Memory B cell (primary cell): ENCODE measurements around the gene DENND5A.
"Not testable (repeated sequence)": the region's sequence is repeated elsewhere in the genome, so short reads cannot be mapped to it uniquely, and the experiment has no call there.

Source experiments
- ATAC-seq: fragments of 150-1000 bp; cut with Tn5 transposase; 2 replicates; pipeline ENCODE4 v1.10.0; 2021; ENCODE audit warnings: low read depth, mild to moderate bottlenecking, moderate library complexity
- DNase-seq, 2 donors: peaks; one replicate each; pipeline ENCODE4 v3.0.0; 2022; ENCODE audit warnings: low spot score in 2 of 2
- H3K27ac Mint-ChIP-seq: one replicate; pipeline ENCODE4 v1.8.0; 2022; ENCODE audit warnings: mild to moderate bottlenecking, moderate library complexity, mixed read lengths
- H3K27me3 Mint-ChIP-seq: one replicate; pipeline ENCODE4 v1.8.0; 2022; ENCODE audit warnings: mixed read lengths
- H3K36me3 Mint-ChIP-seq: one replicate; pipeline ENCODE4 v1.8.0; 2022; ENCODE audit warnings: mild to moderate bottlenecking, mixed read lengths
- H3K4me1 Mint-ChIP-seq: one replicate; pipeline ENCODE4 v1.8.0; 2022; ENCODE audit warnings: mixed read lengths
- H3K4me3 Mint-ChIP-seq: one replicate; pipeline ENCODE4 v1.8.0; 2022; ENCODE audit warnings: mild to moderate bottlenecking, moderate library complexity, mixed read lengths
- H3K9me3 Mint-ChIP-seq: one replicate; pipeline ENCODE4 v1.8.0; 2022; ENCODE audit warnings: mixed read lengths

DENND5A gene

GRCh38 chr11:9253086-9253485, 12.1 kb downstream of the DENND5A start:
- Mint-ChIP-seq H3K27ac (no peak overlapping the region), H3K9me3 (no peaks in the 10 kb centered on the region), H3K27me3 (no peaks in the 10 kb centered on the region), H3K36me3 (peaks cover 2% of the 10 kb centered on the region), H3K4me3 (no peak overlapping the region), H3K4me1 (peaks cover 10% of the 10 kb centered on the region)
- DNase-seq (no peak), ATAC-seq (no peak)

- Mint-ChIP-seq H3K9me3 (no peaks in the 10 kb centered on the region), H3K36me3 (no peaks in the 10 kb centered on the region), H3K27me3 (no peaks in the 10 kb centered on the region), H3K4me3 (no peak overlapping the region), H3K4me1 (peaks cover 14% of the 10 kb centered on the region), H3K27ac (no peak overlapping the region)
- DNase-seq (no peak), ATAC-seq (no peak)
These were observed 13.8 kb downstream of the DENND5A start for GRCh38 chr11:9251311-9251710.

- H3K9me3 Mint-ChIP-seq = no peaks in the 10 kb centered on the region
- peak overlapping the region; percentile 69 for H3K27ac Mint-ChIP-seq
- ATAC-seq (peak; percentile 50), DNase-seq (no peak)
- peaks cover 15% of the 10 kb centered on the region for H3K4me1 Mint-ChIP-seq
- H3K27me3 Mint-ChIP-seq = no peaks in the 10 kb centered on the region
- H3K4me3 Mint-ChIP-seq = peak overlapping the region; percentile 14
- H3K36me3 Mint-ChIP-seq = no peaks in the 10 kb centered on the region
These were observed 15.0 kb downstream of the DENND5A start for GRCh38 chr11:9250139-9250582.

- H3K36me3 Mint-ChIP-seq = no peaks in the 10 kb centered on the region
- H3K4me3 Mint-ChIP-seq = no peak overlapping the region
- H3K9me3 Mint-ChIP-seq = no peaks in the 10 kb centered on the region
- H3K27ac Mint-ChIP-seq = no peak overlapping the region
- H3K4me1 Mint-ChIP-seq = peaks cover 15% of the 10 kb centered on the region
- ATAC-seq (no peak), DNase-seq (no peak)
- H3K27me3 Mint-ChIP-seq = no peaks in the 10 kb centered on the region
These were observed 15.9 kb downstream of the DENND5A start for GRCh38 chr11:9249252-9249651.

- no peaks in the 10 kb centered on the region for H3K27me3 Mint-ChIP-seq
- no peak overlapping the region for H3K4me3 Mint-ChIP-seq
- H3K27ac Mint-ChIP-seq = no peak overlapping the region
- DNase-seq = no peak
- no peak for ATAC-seq
- peaks cover 15% of the 10 kb centered on the region for H3K4me1 Mint-ChIP-seq
- H3K9me3 Mint-ChIP-seq = no peaks in the 10 kb centered on the region
- H3K36me3 Mint-ChIP-seq = peaks cover 2% of the 10 kb centered on the region
These were observed 17.3 kb downstream of the DENND5A start for GRCh38 chr11:9247863-9248262.

GRCh38 chr11:9236242-9236641, 28.9 kb downstream of the DENND5A start:
- not testable (repeated sequence) for H3K9me3 Mint-ChIP-seq, H3K4me1 Mint-ChIP-seq, H3K4me3 Mint-ChIP-seq, DNase-seq, H3K27ac Mint-ChIP-seq, ATAC-seq, H3K36me3 Mint-ChIP-seq, H3K27me3 Mint-ChIP-seq

DNA sequence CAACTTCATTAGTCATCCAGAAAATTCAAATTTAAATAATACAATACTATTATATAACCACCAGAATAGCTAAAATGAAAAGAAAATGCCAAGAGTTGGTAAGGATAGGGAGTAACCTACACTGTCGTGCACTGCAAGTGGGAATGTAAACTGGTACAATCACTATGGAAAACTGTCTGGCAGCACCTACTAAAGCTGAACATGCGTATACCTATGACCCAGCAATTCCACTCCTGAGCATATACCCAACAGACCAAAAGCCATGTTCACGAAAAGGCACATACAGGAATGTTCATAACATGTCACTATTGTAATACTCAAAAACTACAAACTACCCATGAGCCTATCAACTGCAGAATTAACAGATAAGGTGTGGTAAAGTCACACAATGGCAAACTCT, 32.7 kb downstream of the DENND5A start:
- H3K27me3 Mint-ChIP-seq = no peaks in the 10 kb centered on the region

GRCh38 chr11:9231848-9232177, 33.3 kb downstream of the DENND5A start:
- ATAC-seq (peak; percentile 96), DNase-seq (peak in 1 of 2 donors; percentile 10)
- H3K36me3 Mint-ChIP-seq = peaks cover 3% of the 10 kb centered on the region
- no peaks in the 10 kb centered on the region for H3K27me3 Mint-ChIP-seq
- peak overlapping the region; percentile 46 for H3K27ac Mint-ChIP-seq
- H3K4me1 Mint-ChIP-seq = peaks cover 6% of the 10 kb centered on the region
- peak overlapping the region; percentile 58 for H3K4me3 Mint-ChIP-seq
- no peaks in the 10 kb centered on the region for H3K9me3 Mint-ChIP-seq

More for the DNA sequence above, 32.7 kb downstream of the DENND5A start:
- DNase-seq (no peak), ATAC-seq (no peak)
- no peak overlapping the region for H3K4me3 Mint-ChIP-seq
- H3K4me1 Mint-ChIP-seq = peaks cover 6% of the 10 kb centered on the region
- peaks cover 3% of the 10 kb centered on the region for H3K36me3 Mint-ChIP-seq
- no peaks in the 10 kb centered on the region for H3K9me3 Mint-ChIP-seq
- H3K27ac Mint-ChIP-seq = no peak overlapping the region

DNA sequence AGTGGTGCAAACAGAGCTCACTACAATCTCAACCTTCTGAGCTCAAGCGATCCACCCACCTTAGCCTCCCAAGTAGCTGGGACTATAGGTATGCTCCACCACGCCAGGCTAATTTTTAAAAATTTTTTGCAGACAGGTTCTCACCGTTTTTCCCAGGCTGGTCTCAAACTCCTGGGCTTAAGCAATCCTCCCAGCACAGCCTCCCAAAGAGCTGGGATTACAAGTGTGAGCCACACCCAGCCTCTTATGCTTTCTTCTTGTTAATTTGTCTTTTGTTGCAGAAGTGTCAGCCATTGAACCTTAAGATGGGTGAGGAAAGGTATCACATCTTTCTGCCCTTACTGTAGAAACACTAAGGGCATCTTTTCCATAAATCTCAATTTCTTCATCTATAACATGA, 34.9 kb downstream of the DENND5A start:
- no peak overlapping the region for H3K27ac Mint-ChIP-seq
- H3K9me3 Mint-ChIP-seq = no peaks in the 10 kb centered on the region
- no peak overlapping the region for H3K4me3 Mint-ChIP-seq
- DNase-seq (no peak), ATAC-seq (no peak)
- H3K36me3 Mint-ChIP-seq = peaks cover 3% of the 10 kb centered on the region
- H3K27me3 Mint-ChIP-seq = no peaks in the 10 kb centered on the region
- peaks cover 14% of the 10 kb centered on the region for H3K4me1 Mint-ChIP-seq

DNA sequence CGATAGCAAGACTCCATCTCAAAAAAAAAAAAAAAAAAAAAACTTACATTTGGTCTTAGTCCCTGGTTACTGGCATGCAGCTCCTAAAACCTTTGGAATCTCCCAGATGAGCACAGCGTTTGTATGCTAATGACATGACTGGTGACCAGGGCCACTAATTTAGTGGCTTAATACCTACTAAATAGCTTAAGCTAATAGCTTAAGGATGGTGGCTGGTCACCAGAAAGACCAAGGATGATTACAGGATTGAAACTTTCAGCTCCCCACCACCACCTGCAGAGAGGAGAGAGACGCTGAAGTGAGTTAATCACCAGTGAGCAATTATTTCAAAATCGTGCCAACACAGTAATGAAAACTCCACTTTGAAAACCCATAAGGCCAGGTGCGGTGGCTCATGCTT, 37.1 kb downstream of the DENND5A start:
- Mint-ChIP-seq H3K4me1 (peaks cover 17% of the 10 kb centered on the region), H3K36me3 (peaks cover 3% of the 10 kb centered on the region), H3K27ac (no peak overlapping the region), H3K4me3 (no peak overlapping the region), H3K27me3 (no peaks in the 10 kb centered on the region), H3K9me3 (no peaks in the 10 kb centered on the region)
- ATAC-seq (no peak), DNase-seq (no peak)

DNA sequence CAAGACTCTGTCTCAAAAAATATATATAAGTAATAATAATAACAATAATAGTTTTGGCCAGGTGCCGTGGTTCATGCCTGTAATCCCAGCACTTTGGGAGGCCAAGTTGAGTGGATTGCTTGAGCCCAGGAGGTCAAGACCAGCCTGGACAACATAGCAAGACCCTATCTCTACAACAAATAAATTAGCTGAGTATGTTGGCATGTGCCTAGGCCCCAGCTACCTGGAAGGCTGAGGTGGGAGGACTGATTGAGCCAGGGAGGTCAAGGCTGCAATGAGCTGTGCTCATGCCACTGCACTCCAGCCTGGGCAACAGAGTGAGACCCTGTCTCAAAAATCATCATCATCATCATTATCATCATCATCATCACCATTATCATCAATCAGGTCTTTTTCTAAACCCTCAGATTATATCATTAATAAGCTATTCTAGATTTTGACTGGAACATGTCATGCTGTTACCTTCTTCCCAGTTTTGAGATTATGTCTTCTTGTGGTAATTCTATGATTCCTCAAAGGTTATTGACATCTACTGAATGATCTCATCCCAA, 39.3 kb downstream of the DENND5A start:
- ATAC-seq (no peak), DNase-seq (no peak)
- H3K9me3 Mint-ChIP-seq = no peaks in the 10 kb centered on the region
- H3K4me1 Mint-ChIP-seq = peaks cover 13% of the 10 kb centered on the region
- H3K27ac Mint-ChIP-seq = no peak overlapping the region
- no peak overlapping the region for H3K4me3 Mint-ChIP-seq
- H3K27me3 Mint-ChIP-seq = no peaks in the 10 kb centered on the region
- H3K36me3 Mint-ChIP-seq = peaks cover 3% of the 10 kb centered on the region

GRCh38 chr11:9222654-9223053, 42.5 kb downstream of the DENND5A start:
- DNase-seq (no peak), ATAC-seq (no peak)
- Mint-ChIP-seq H3K4me3 (no peak overlapping the region), H3K27ac (no peak overlapping the region), H3K27me3 (no peaks in the 10 kb centered on the region), H3K9me3 (no peaks in the 10 kb centered on the region), H3K36me3 (no peaks in the 10 kb centered on the region), H3K4me1 (peaks cover 10% of the 10 kb centered on the region)

DNA sequence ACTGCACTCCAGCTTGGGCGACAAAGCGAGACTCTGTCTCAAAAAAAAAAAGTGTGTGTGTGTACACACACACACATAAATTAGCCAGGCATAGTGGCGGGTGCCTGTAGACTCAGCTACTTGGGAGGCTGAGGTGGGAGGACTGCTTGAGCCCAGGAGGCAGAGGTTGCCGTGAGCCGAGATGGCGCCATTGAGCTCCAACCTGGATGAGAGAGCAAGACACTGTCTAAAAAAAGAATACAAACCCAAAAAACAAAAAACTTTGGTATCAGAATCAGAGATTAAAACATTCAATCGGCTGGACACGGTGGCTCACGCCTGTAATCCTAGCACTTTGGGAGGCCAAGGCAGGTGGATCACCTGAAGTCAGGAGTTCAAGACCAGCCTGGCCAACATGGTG, 44.3 kb downstream of the DENND5A start:
- not testable (repeated sequence) for H3K4me3 Mint-ChIP-seq, H3K27me3 Mint-ChIP-seq, H3K27ac Mint-ChIP-seq

DNA sequence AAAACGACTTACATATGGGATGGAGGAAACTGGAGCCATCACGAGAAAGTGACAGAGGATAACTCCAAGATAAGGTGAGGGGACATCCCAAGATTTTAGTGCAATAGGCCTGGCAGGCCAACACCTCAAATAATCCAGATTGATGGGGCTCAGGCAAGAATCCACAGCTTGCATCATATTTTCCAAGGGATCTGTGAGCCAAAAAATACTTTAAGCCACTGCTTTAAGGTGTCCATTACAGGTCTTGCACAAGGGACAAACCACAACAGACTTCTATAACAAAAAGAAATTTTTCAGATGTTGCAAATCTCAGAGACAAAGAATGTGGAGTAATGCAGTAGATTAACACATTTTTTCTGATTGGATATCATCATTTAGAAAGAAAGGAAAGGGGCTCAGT, 45.6 kb downstream of the DENND5A start:
- H3K27ac Mint-ChIP-seq = no peak overlapping the region
- DNase-seq = no peak

More for the DNA sequence above, 44.3 kb downstream of the DENND5A start:
- not testable (repeated sequence) for DNase-seq, H3K36me3 Mint-ChIP-seq, ATAC-seq, H3K4me1 Mint-ChIP-seq, H3K9me3 Mint-ChIP-seq

DNA sequence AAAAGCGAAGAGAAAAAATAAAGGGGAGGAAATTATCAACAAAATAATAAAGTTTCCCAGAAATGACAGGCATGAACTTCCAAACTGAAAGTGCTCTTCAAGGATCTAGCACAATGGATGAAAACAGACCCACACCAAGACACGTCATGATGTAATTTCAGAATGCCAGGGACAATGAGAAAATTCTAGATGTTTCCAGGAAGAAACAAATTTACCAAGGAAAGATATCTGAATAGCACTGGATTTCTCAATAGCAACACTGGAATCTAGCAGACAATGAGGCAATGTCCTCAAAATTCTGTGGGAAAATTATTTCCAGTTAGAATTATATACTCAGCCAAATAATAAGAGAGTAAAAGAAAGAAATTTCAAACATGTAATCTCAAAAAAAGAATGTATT, 46.0 kb downstream of the DENND5A start:
- Mint-ChIP-seq H3K9me3 (no peaks in the 10 kb centered on the region), H3K27me3 (no peaks in the 10 kb centered on the region), H3K27ac (no peak overlapping the region), H3K4me3 (no peak overlapping the region), H3K36me3 (no peaks in the 10 kb centered on the region), H3K4me1 (peaks cover 10% of the 10 kb centered on the region)
- no peak for ATAC-seq
- no peak for DNase-seq

More for the DNA sequence above, 45.6 kb downstream of the DENND5A start:
- Mint-ChIP-seq H3K36me3 (no peaks in the 10 kb centered on the region), H3K27me3 (no peaks in the 10 kb centered on the region), H3K9me3 (no peaks in the 10 kb centered on the region), H3K4me3 (no peak overlapping the region), H3K4me1 (peaks cover 8% of the 10 kb centered on the region)
- no peak for ATAC-seq
